Thyroid gland (tissue), 4 donors: Measurements from ENCODE around the gene OAS2. TPM values are rescaled to one million over a fixed set of nuclear protein-coding genes. Genes with fewer than 3 reads are reported as not detected.

ENCODE experiments used
- DNase-seq, 2 donors: peaks; one replicate each; pipeline ENCODE4 v3.0.0-alpha.2; 2019
- H3K27ac ChIP-seq, 3 donors: fragments of 200-600 bp; sonication (generic); 1 replicate in 2 of 3; 2 replicates in 1 of 3; pipeline ENCODE4 v1.5.1; 2016 to 2019; ENCODE audit warnings: mild to moderate bottlenecking in 1 of 3, moderate library complexity in 1 of 3
- H3K27me3 ChIP-seq: fragments of 200-600 bp; sonication (generic); one replicate; pipeline ENCODE4 v1.5.1; 2019
- H3K36me3 ChIP-seq, 2 donors: fragments of 200-600 bp; sonication (generic); one replicate each; pipeline ENCODE4 v1.5.1; 2016 to 2019
- H3K4me1 ChIP-seq, 2 donors: fragments of 200-600 bp; sonication (generic); one replicate each; pipeline ENCODE4 v1.5.1; 2017 to 2019
- H3K4me3 ChIP-seq, 3 donors: fragments of 200-600 bp; sonication (generic); replicated peaks in 1 of 3; 1 replicate in 2 of 3; 2 replicates in 1 of 3; pipeline ENCODE4 v1.5.1; 2016; ENCODE audit warnings: mild to moderate bottlenecking in 1 of 3
- H3K9me3 ChIP-seq: fragments of 200-600 bp; sonication (generic); one replicate; pipeline ENCODE4 v1.5.1; 2017
- CTCF ChIP-seq, 6 experiments: fragments of 200-600 bp in 3 of 6; fragments of 450-650 bp in 3 of 6; sonication (generic) in 3 of 6; IDR thresholded peaks; one replicate each; pipeline ENCODE4 v1.5.1; 2016 to 2019; ENCODE audit warnings: antibody characterized with exemption in 6 of 6, mild to moderate bottlenecking in 2 of 6, inconsistent platforms in 1 of 6, moderate library complexity in 1 of 6
- POLR2A ChIP-seq, 2 donors: fragments of 450-650 bp; IDR thresholded peaks; one replicate each; pipeline ENCODE4 v1.6.1; 2017; ENCODE audit warnings: antibody characterized with exemption in 2 of 2, mild to moderate bottlenecking in 2 of 2, moderate library complexity in 1 of 2
- WGBS, 2 donors: methylation state at CpG; one replicate each; pipeline ENCODE4 v1.1.5; 2017; 5-methylcytosine and 5-hydroxymethylcytosine counted together
- intact Hi-C: fragments of 100-400 bp; cut with DNase I; formaldehyde crosslinking; loops from one replicate; pipeline ENCODE4 v1.15.1; 2023
- total RNA-seq, 4 donors: library from RNA; depleted of rRNA; stranded (reverse); fragments of >200 nt; gene quantifications; one replicate each; pipeline ENCODE4 v1.2.3, GENCODE V29; 2016

OAS2 gene
- total RNA-seq, 4 donors from 2014 or later, result 2.7 to 9.1 (median 6.0) TPM

GRCh38 chr12:112973818-112974231, 4.5 kb upstream of the OAS2 start:
- Histone ChIP-seq H3K4me3 (no peak overlapping the region), H3K9me3 (no peaks in the 10 kb centered on the region), H3K27ac (no peak overlapping the region), H3K36me3 (no peaks in the 10 kb centered on the region), H3K4me1 (peaks cover 5 to 8% of the 10 kb centered on the region in 2 donors), H3K27me3 (no peaks in the 10 kb centered on the region)
- intact Hi-C loops, result no loop called here
- 32 to 46% methylated on average over 5 of the region's 5 CpGs for WGBS, 2 donors
- no peak for DNase-seq
- TF ChIP-seq POLR2A (IDR thresholded peaks at IDR 0.05), result no peak
- no peak for TF ChIP-seq CTCF (IDR thresholded peaks at IDR 0.05)

- WGBS, 2 donors, result 87 to 94% methylated on average over 7 of the region's 7 CpGs
- peaks cover 5 to 8% of the 10 kb centered on the region in 2 donors for H3K4me1 ChIP-seq
- TF ChIP-seq CTCF (IDR thresholded peaks at IDR 0.05) (no peak), POLR2A (IDR thresholded peaks at IDR 0.05) (no peak)
Observed at GRCh38 chr12:112974904-112975303, 3.4 kb upstream of the OAS2 start.

GRCh38 chr12:112977139-112977538, 1.2 kb upstream of the OAS2 start:
- H3K36me3 ChIP-seq, result no peaks in the 10 kb centered on the region
- no peak for DNase-seq
- TF ChIP-seq POLR2A (IDR thresholded peaks at IDR 0.05) (no peak), CTCF (IDR thresholded peaks at IDR 0.05) (no peak)

More at GRCh38 chr12:112974904-112975303, 3.4 kb upstream of the OAS2 start:
- intact Hi-C loops, result no loop called here
- Histone ChIP-seq H3K36me3 (no peaks in the 10 kb centered on the region), H3K4me3 (no peak overlapping the region), H3K27me3 (no peaks in the 10 kb centered on the region), H3K9me3 (no peaks in the 10 kb centered on the region), H3K27ac (no peak overlapping the region)
- DNase-seq, result no peak

GRCh38 chr12:112977641-112978040, 678 bp upstream of the OAS2 start:
- no peak for TF ChIP-seq CTCF (IDR thresholded peaks at IDR 0.05)
- TF ChIP-seq POLR2A (IDR thresholded peaks at IDR 0.05), result no peak
- no peak for DNase-seq
- Histone ChIP-seq H3K4me3 (peak overlapping the region in 1 of 3 donors; percentile 22), H3K36me3 (no peaks in the 10 kb centered on the region), H3K27ac (peak overlapping the region; percentile 52 to 74 (median 63)), H3K4me1 (peaks cover 5 to 8% of the 10 kb centered on the region in 2 donors), H3K9me3 (no peaks in the 10 kb centered on the region), H3K27me3 (no peaks in the 10 kb centered on the region)
- 45 to 78% methylated on average over 8 of the region's 8 CpGs for WGBS, 2 donors
- intact Hi-C loops, result no loop called here

More at GRCh38 chr12:112977139-112977538, 1.2 kb upstream of the OAS2 start:
- Histone ChIP-seq H3K27ac (no peak overlapping the region), H3K9me3 (no peaks in the 10 kb centered on the region), H3K4me1 (peaks cover 5 to 8% of the 10 kb centered on the region in 2 donors), H3K27me3 (no peaks in the 10 kb centered on the region), H3K4me3 (no peak overlapping the region)
- WGBS, 2 donors, result 71 to 74% methylated on average over 3 of the region's 3 CpGs
- intact Hi-C loops, result no loop called here

- Histone ChIP-seq H3K4me1 (peaks cover 5 to 8% of the 10 kb centered on the region in 2 donors), H3K27ac (peak overlapping the region in 2 of 3 donors; percentile 63 to 74), H3K4me3 (peak overlapping the region in 1 of 3 donors; percentile 22), H3K27me3 (no peaks in the 10 kb centered on the region), H3K9me3 (no peaks in the 10 kb centered on the region), H3K36me3 (no peaks in the 10 kb centered on the region)
- no peak for DNase-seq
- TF ChIP-seq CTCF (IDR thresholded peaks at IDR 0.05), result no peak
- TF ChIP-seq POLR2A (IDR thresholded peaks at IDR 0.05), result no peak
- WGBS, 2 donors, result 63 to 65% methylated on average over 6 of the region's 6 CpGs
- intact Hi-C loops, result no loop called here
Observed at GRCh38 chr12:112979041-112979680, 842 bp downstream of the OAS2 start.
